GM12878 (cell line): ENCODE measurements around the gene TYSND1.

Source experiments
- MYC ChIP-seq: IDR thresholded peaks from 2 replicates; pipeline ENCODE4 v1.6.1; 2011; ENCODE audit warnings: mild to moderate bottlenecking, low read length, moderate library complexity, inconsistent platforms; ENCODE audit not compliant: insufficient read depth, insufficient replicate concordance, insufficient read length, severe bottlenecking
- POLR2A ChIP-seq: IDR thresholded peaks from 2 replicates; pipeline ENCODE4 v1.6.1; 2011; ENCODE audit warnings: low read depth, mild to moderate bottlenecking, low read length
- RAD51 ChIP-seq: fragments of 450-650 bp; IDR thresholded peaks from 2 replicates; pipeline ENCODE4 v1.6.1; 2016; ENCODE audit warnings: moderate library complexity, mild to moderate bottlenecking, inconsistent platforms
- REST ChIP-seq: IDR thresholded peaks from 2 replicates; pipeline ENCODE4 v1.6.1; 2012; ENCODE audit warnings: mild to moderate bottlenecking, low read depth, low read length
- SUZ12 ChIP-seq: fragments of 200-600 bp; sonication (generic); IDR thresholded peaks from one replicate; pipeline ENCODE4 v1.6.1; 2018; ENCODE audit warnings: antibody characterized with exemption, mild to moderate bottlenecking; ENCODE audit not compliant: unreplicated experiment
- USF1 ChIP-seq: IDR thresholded peaks from 2 replicates; pipeline ENCODE4 v1.6.1; 2011; ENCODE audit warnings: borderline replicate concordance, low read depth, mild to moderate bottlenecking, moderate library complexity, mixed read lengths, low read length; ENCODE audit not compliant: insufficient read depth; ENCODE audit errors: extremely low read length

GRCh38 chr10:70098271-70098670 is 48.2 kb downstream of the TYSND1 start:
- TF ChIP-seq RAD51 (no peak), MYC (no peak), USF1 (no peak), POLR2A (no peak), REST (no peak), SUZ12 (no peak)
